Dendritic cell treated with granulocyte-macrophage colony-stimulating factor and Interleukin-4, amounts not matched to agents 40 ng/mL and 50 ng/mL, for 4 days (primary cell): ENCODE measurements around the gene IQSEC1.

Experiments
- H3K27ac Mint-ChIP-seq: one replicate; pipeline ENCODE4 v1.8.0; 2022; ENCODE audit warnings: mild to moderate bottlenecking, mixed read lengths
- H3K27me3 Mint-ChIP-seq: one replicate; pipeline ENCODE4 v1.8.0; 2022; ENCODE audit warnings: mild to moderate bottlenecking, mixed read lengths
- H3K36me3 Mint-ChIP-seq: one replicate; pipeline ENCODE4 v1.8.0; 2022; ENCODE audit warnings: low read depth, mixed read lengths
- H3K4me1 Mint-ChIP-seq: one replicate; pipeline ENCODE4 v1.8.0; 2022; ENCODE audit warnings: low read depth, mixed read lengths
- H3K4me3 Mint-ChIP-seq: one replicate; pipeline ENCODE4 v1.8.0; 2022; ENCODE audit warnings: mild to moderate bottlenecking, moderate library complexity, mixed read lengths
- H3K9me3 Mint-ChIP-seq: one replicate; pipeline ENCODE4 v1.8.0; 2022; ENCODE audit warnings: mixed read lengths
- intact Hi-C: fragments of 100-400 bp; cut with micrococcal nuclease; formaldehyde crosslinking; loops from one replicate; pipeline ENCODE4 v1.15.0; 2022

Gene IQSEC1

GRCh38 chr3:12985148-12985547, 88.1 kb downstream of the IQSEC1 start:
- intact Hi-C loops, result loop anchor here (10.0 kb wide), 2 partner anchors 90 to 120 kb away; no protein-coding TSS in a partner anchor
- Mint-ChIP-seq H3K4me1 (peaks cover 55% of the 10 kb centered on the region), H3K4me3 (no peak overlapping the region), H3K9me3 (no peaks in the 10 kb centered on the region), H3K27ac (no peak overlapping the region), H3K36me3 (peaks cover 60% of the 10 kb centered on the region), H3K27me3 (no peaks in the 10 kb centered on the region)

GRCh38 chr3:12984023-12984823, 89.0 kb downstream of the IQSEC1 start:
- Mint-ChIP-seq H3K4me3 (no peak overlapping the region), H3K36me3 (peaks cover 61% of the 10 kb centered on the region), H3K9me3 (no peaks in the 10 kb centered on the region), H3K4me1 (peaks cover 54% of the 10 kb centered on the region), H3K27me3 (no peaks in the 10 kb centered on the region), H3K27ac (no peak overlapping the region)
- intact Hi-C loops, result loop anchor here (1.0 to 10.0 kb wide), 4 partner anchors 11 to 119 kb away; no protein-coding TSS in a partner anchor

GRCh38 chr3:12983319-12983718, 89.9 kb downstream of the IQSEC1 start:
- Mint-ChIP-seq H3K36me3 (peaks cover 67% of the 10 kb centered on the region), H3K27ac (no peak overlapping the region), H3K4me3 (no peak overlapping the region), H3K9me3 (no peaks in the 10 kb centered on the region), H3K27me3 (no peaks in the 10 kb centered on the region), H3K4me1 (peaks cover 54% of the 10 kb centered on the region)
- intact Hi-C loops, result loop anchor here (5.0 to 10.0 kb wide), 3 partner anchors 36 to 119 kb away; no protein-coding TSS in a partner anchor

DNA sequence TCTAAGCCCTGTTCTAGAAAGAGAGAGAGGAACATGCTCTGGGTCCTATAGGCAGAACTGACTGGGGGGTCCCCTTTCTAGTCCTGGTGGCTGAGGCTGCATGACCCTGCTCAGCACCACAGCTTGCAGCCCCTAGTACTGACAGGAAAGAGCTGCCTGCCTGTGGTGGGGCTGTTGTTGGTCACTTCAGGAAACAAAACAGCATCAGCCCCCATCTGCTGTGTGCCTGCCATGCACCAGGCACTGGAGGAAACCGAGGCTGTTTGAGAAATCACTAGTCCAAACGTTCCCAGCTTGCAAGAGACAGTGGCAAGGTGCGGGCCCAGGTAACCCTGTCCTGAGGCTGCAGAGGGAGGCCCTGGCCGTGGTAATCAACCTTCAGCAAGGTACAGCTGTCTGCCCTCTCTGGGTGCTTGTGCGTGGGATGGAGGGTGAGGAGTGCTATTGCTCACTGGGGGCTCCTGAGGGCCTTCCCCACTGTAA, 90.6 kb downstream of the IQSEC1 start:
- Mint-ChIP-seq H3K27me3 (no peaks in the 10 kb centered on the region), H3K9me3 (no peaks in the 10 kb centered on the region), H3K4me1 (peaks cover 54% of the 10 kb centered on the region), H3K4me3 (no peak overlapping the region), H3K27ac (no peak overlapping the region), H3K36me3 (peaks cover 71% of the 10 kb centered on the region)
- intact Hi-C loops, result loop anchor here (5.0 to 10.0 kb wide), 3 partner anchors 35 to 118 kb away; no protein-coding TSS in a partner anchor

GRCh38 chr3:12981306-12982275, 91.6 kb downstream of the IQSEC1 start:
- no peak overlapping the region for H3K27ac Mint-ChIP-seq
- no peak overlapping the region for H3K4me3 Mint-ChIP-seq
- intact Hi-C loops, result loop anchor here (5.0 to 10.0 kb wide), 3 partner anchors 34 to 117 kb away; no protein-coding TSS in a partner anchor
- no peaks in the 10 kb centered on the region for H3K9me3 Mint-ChIP-seq
- H3K27me3 Mint-ChIP-seq, result no peaks in the 10 kb centered on the region
- H3K4me1 Mint-ChIP-seq, result peaks cover 48% of the 10 kb centered on the region
- peaks cover 71% of the 10 kb centered on the region for H3K36me3 Mint-ChIP-seq

- H3K4me1 Mint-ChIP-seq, result peaks cover 48% of the 10 kb centered on the region
- no peak overlapping the region for H3K27ac Mint-ChIP-seq
- peaks cover 71% of the 10 kb centered on the region for H3K36me3 Mint-ChIP-seq
- intact Hi-C loops, result loop anchor here (5.0 to 10.0 kb wide), 3 partner anchors 33 to 116 kb away; no protein-coding TSS in a partner anchor
- no peak overlapping the region for H3K4me3 Mint-ChIP-seq
- no peaks in the 10 kb centered on the region for H3K9me3 Mint-ChIP-seq
- no peaks in the 10 kb centered on the region for H3K27me3 Mint-ChIP-seq
Measured at GRCh38 chr3:12980596-12981290, 92.5 kb downstream of the IQSEC1 start.

- Mint-ChIP-seq H3K27me3 (no peaks in the 10 kb centered on the region), H3K9me3 (no peaks in the 10 kb centered on the region), H3K27ac (no peak overlapping the region), H3K4me1 (peaks cover 41% of the 10 kb centered on the region), H3K36me3 (peaks cover 71% of the 10 kb centered on the region), H3K4me3 (no peak overlapping the region)
- intact Hi-C loops, result loop anchor here (5.0 to 10.0 kb wide), 3 partner anchors 33 to 115 kb away; no protein-coding TSS in a partner anchor
Measured at GRCh38 chr3:12979947-12980487, 93.2 kb downstream of the IQSEC1 start.

DNA sequence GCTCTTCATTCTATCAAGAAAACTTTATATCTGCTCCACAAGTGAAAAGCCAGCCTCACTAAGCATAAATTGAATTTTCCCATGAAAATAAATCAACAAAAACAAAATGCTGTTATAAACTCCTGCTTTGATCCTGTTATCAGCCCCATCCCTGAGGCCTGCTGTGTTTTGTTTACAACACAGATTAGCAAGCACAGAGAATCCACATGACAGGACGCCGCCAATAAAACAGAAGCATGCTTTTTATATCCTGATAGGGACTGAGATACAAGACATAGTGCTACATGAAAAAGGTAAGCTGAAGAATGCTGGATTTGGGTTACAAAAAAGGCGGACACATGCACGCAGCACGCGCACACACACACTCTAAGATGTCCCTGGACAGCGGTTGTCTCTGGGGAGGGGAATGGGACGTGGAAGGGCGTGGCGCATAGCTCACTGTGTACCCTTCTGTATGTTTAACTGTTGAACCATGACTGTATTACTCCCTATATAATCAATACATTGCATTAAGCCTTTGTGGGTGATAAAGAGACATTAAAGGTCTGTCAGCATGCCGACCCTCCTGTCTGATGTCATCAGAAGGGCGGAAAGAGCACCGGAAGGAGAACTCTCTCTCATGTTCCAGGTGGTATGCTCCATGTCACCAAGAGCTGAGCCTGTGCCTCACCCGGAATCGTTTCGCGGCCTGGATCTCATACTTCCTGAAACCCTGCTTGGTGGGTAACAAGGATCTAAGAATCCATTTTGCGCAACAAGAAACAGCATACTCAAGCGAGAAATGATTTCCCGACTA, 93.9 kb downstream of the IQSEC1 start:
- peaks cover 77% of the 10 kb centered on the region for H3K36me3 Mint-ChIP-seq
- intact Hi-C loops, result no loop called here
- no peak overlapping the region for H3K27ac Mint-ChIP-seq
- H3K4me3 Mint-ChIP-seq, result no peak overlapping the region
- H3K9me3 Mint-ChIP-seq, result no peaks in the 10 kb centered on the region
- peaks cover 42% of the 10 kb centered on the region for H3K4me1 Mint-ChIP-seq
- no peaks in the 10 kb centered on the region for H3K27me3 Mint-ChIP-seq

GRCh38 chr3:12978682-12979081, 94.5 kb downstream of the IQSEC1 start:
- H3K4me3 Mint-ChIP-seq, result no peak overlapping the region
- H3K9me3 Mint-ChIP-seq, result no peaks in the 10 kb centered on the region
- H3K27me3 Mint-ChIP-seq, result no peaks in the 10 kb centered on the region
- intact Hi-C loops, result no loop called here
- H3K36me3 Mint-ChIP-seq, result peaks cover 82% of the 10 kb centered on the region
- peaks cover 48% of the 10 kb centered on the region for H3K4me1 Mint-ChIP-seq
- no peak overlapping the region for H3K27ac Mint-ChIP-seq

DNA sequence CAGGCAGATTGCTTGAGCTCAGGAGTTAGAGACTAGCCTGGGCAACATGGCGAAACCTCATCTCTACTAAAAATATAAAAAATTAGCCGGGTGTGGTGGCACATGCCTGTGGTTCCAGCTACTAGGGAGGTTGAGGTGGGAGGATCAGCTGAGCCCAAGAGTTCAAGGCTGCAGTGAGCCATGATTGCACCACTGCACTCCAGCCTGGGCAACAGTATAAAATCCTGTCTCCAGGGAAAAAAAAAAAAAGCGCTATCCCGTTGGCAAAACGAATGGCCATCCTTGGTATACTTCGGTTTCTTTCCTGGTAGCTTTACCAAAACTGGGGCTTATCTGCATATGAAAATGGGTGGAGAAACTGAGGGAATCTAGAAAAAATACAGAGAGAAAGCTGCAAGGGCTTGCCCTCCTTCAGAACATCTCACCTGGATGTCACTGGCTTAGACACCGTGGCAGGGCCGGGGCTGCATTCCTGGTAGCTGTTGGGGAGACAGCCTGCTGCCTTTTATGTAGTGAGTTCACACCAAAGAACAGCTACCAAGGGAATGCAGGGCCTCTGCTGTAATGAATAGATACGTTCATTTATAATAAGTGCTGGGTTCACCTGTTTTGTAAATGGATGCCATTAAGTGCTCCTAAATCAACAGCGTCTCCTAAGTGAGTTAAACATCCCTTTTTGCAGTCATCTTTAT, 96.0 kb downstream of the IQSEC1 start:
- intact Hi-C loops, result no loop called here
- Mint-ChIP-seq H3K4me1 (peaks cover 42% of the 10 kb centered on the region), H3K27ac (no peak overlapping the region), H3K4me3 (no peak overlapping the region), H3K9me3 (no peaks in the 10 kb centered on the region), H3K36me3 (peaks cover 84% of the 10 kb centered on the region), H3K27me3 (no peaks in the 10 kb centered on the region)

DNA sequence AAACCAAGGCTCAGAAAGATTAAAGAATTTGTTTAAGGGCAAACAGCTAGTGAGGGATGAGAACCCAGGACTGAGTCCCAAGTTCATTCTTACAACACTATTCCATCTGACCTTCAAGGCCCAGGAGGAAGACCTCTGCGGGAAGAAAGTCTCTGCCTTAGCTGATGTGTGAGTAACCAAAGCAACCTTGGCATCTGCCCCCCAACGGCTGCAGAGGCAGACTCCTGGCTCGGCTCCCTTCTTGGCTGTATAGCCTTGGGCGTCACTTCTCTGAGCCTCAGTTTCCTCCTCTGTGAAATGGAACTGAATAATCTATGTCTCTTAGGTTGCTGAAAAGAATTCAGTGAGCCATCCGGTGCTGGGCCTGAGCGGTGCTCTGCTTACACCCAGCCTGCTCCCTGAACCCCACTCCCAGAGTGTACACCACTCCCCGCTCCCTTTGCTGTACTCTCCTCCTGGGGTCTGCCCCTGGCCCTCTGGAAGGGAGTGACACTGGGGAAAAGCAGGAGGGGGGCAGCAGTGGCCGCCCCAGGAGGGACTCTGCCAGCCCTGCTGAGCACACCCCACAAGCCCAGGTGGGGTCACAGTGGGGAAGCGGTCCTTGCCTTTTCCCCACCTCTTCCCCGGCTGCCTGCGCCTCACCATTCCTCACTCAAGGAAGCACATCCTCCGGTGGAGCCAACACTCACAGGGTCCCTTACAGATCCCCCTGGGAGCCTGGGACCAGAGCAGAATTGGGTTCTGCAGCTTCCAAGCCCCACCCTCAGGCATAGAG, 97.3 kb downstream of the IQSEC1 start:
- H3K27ac Mint-ChIP-seq, result no peak overlapping the region
- H3K4me1 Mint-ChIP-seq, result peaks cover 42% of the 10 kb centered on the region
- H3K36me3 Mint-ChIP-seq, result peaks cover 88% of the 10 kb centered on the region
- no peak overlapping the region for H3K4me3 Mint-ChIP-seq
- H3K27me3 Mint-ChIP-seq, result no peaks in the 10 kb centered on the region
- intact Hi-C loops, result no loop called here
- no peaks in the 10 kb centered on the region for H3K9me3 Mint-ChIP-seq
